ENCODE results near the gene CCDC154.
"Not testable (repeated sequence)": the region's sequence is repeated elsewhere in the genome, so short reads cannot be mapped to it uniquely, and the experiment has no call there.

CCDC154 gene

DNA sequence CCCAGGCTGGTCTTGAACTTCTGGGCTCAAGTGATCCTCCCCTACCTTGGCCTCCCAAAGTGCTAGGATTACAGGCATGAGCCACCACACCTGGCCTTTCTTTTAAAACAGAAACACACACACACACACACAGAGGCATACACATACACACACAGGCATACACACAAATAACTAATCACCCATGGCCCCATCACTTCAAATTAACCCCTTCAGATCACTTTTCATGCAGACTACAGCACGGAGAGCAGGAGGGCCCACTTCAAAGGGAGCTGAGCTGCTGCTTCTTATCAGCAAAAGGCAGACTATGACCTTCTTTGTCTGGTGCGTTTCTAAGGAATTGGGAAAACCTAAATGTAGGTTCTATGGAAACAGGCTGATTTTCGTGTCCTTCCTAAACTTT lies 28.6 kb upstream of the CCDC154 start:
- no peak for DNase-seq (ENCODE audit: low spot score)

DNA sequence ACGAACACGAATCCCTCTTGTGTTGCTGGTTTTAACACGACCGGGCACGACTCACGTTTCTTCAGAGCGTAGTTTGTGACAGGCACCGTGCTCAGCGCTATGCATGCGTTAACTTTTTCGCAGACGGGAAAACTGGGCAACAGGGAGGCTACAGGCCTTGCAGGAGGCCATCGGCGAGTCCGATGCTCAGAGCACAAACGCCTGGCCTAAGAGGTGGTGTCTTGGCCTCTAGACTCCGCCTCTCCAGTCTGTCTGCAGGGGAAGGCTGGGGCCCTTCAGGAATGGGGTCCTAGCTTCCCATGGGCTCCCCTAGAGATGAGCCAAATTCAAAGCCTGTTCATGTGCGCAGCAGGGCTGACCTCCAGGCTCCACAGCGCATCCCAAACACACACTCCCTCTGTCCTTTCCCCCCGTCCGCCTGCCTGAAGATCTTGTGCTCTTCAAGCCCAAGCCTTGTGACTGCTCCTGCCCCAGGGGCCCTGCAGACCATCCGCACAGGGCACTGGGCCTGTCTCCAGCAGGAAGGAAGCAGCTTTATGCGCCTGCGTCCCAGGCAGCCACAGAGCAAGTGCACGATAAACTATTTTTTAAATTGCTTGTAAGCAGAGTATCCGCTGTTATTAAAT lies 27.3 kb upstream of the CCDC154 start:
- no peak for DNase-seq (ENCODE audit: low spot score)

DNA sequence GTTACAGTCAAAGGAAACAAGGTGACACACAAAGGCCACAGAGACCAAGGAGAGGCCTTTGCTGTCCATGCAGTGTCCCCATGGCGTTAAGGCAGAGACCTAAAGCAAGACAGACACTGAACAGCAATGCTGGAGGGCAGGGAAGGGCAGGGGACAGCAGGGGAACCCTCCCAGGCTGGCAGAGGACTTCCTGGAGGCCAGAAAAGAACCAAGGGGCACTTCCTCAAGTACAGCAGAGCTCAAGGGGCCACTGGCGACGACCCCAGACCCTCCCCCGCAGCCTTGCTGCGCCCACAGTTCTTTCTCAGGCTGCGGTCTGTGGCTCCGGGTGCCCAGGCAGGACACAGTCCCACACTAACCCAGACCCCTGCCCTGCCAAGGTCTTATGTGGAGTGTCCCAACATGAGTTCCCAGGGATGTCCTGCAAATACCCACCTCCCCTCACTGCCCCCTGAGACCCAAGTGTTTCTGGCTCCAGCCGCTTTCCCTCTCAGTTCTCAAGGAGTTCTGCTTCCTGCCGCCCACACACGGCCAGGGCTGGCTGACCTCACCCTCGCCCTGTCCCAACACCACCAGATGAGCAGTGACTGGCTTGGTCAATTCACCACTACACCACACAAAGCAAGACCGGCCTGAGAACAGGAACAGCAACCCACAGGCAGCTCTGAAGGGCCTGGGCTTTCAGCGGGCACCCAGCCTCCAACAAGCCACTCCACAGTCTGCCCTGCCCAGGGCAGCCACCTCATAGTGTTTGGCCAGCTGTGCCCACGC lies 26.3 kb upstream of the CCDC154 start:
- no peak for DNase-seq (ENCODE audit: low spot score)

DNA sequence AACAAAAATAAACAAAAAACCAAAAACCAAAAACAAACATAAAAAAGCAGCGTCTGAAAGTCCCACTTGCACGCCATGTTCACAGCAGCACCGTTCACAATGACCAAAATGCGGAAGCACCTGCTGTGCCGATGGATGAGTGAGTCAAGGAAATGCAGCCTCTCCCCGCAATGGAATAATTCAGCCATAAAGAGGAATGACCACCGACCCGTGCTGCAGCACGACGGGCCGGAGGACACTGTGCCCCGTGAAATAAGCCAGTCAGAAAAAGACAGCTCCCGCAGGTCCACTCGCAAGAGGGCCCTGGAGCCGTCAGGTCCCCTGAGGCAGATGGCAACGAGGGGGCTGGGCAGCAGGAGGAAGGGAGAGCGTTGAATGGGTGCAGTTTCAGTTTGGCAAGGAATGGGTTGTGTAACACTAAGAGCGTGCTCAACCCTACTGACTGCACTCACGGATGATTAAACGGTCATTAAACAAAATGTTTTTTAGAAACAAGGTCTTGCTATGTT lies 25.4 kb upstream of the CCDC154 start:
- DNase-seq (ENCODE audit: low spot score) = no peak

DNA sequence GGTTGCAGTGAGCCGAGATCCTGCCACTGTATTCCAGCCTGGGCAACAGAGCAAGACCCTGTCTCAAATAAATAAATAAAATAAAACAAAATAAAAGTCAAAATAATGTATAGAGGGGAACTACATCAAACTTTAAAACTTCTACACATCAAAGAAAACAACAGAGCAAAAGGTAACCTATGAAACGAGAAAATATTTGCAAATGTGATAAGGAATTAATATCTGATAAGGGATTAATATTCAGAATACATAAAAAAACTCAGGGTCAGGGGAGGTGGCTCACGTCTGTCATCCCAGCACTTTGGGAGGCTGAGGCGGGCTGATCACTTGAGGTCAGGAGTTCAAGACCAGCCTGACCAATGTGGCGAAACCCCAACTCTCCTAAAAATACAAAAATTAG lies 24.8 kb upstream of the CCDC154 start:
- DNase-seq (ENCODE audit: low spot score) = not testable (repeated sequence)

DNA sequence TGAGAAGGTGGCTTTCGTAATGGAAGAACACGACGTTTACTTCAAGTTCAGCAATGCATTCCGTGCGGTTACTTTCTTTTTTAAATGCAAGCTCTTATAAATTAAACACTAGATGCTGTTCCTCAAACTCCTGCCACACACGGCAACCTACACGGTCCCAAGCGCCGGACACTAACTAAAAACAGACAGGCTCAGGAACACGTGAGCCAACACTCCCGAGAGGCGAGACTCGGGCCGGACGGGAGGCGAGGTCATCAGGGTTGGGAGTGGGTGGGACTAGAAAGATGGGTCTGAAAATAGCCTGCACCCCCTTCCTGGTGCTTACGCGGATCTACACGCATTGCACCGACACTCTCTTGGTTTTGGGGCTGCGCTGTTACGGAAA lies 24.1 kb upstream of the CCDC154 start:
- no peak for DNase-seq (ENCODE audit: low spot score)

DNA sequence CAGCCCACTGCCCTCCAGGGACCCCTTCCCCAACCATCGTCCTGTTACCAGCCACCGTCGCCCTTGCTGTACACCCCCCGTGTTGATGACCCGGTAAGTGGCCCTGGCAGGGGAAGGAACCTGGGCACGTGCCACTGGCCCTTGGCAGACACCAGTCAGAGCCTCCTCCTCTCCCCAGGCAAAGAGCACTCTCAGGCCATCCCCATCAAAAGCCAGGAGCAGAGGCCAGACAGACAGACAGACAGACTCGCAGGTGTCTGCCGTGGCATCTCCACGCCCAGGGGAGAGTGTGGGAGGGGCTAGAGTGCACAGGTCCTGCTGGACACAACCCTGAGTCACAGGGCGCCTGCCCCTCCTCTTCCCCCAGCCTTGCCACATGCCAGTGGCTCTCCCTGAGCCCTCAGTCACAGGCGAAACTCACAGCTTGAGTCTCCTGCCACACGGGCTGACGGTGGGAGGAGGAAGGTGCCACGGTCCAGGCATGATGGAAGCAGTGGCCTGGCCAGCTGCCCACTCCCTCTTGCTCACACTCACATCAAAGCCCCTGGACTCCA lies 22.7 kb upstream of the CCDC154 start:
- DNase-seq (ENCODE audit: low spot score) = peak; percentile 39

DNA sequence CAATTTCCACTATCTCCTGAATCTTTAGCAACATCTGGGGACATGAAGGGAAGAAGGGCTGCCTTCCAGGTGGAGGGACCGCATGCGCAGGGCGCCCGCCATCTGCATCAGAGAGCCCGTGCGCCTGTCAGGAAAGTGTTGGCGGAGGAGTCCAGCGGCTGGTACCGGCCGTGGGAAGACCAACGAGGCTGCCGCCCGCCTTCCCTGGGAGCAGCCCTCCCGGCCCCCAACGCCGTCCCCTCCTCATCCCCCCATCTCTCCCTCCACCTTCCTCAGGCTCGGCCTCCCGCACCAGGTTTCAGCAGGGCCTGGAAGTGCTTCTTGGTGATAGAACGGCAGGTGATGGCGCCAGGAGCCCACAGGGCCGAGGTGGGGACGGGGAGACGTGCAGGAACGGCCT lies 21.7 kb upstream of the CCDC154 start:
- no peak for DNase-seq (ENCODE audit: low spot score)

DNA sequence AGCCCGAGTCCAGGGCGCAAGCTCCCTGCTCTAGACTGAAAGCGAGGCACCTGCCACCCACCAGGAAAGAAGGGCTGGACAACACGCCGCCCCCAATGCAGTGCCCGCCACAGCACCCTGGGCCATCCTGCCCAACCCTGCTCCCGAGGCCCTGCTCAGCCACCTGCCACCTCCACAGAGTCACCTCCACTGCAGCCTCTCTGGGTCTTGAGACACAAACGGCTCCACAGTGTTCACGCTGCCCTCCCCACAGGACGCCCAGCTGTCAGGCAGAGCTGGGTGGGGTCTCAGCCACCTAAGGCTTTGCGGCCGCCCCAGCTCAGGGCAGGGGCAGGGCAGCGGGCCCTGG lies 21.2 kb upstream of the CCDC154 start:
- no peak for DNase-seq (ENCODE audit: low spot score)

DNA sequence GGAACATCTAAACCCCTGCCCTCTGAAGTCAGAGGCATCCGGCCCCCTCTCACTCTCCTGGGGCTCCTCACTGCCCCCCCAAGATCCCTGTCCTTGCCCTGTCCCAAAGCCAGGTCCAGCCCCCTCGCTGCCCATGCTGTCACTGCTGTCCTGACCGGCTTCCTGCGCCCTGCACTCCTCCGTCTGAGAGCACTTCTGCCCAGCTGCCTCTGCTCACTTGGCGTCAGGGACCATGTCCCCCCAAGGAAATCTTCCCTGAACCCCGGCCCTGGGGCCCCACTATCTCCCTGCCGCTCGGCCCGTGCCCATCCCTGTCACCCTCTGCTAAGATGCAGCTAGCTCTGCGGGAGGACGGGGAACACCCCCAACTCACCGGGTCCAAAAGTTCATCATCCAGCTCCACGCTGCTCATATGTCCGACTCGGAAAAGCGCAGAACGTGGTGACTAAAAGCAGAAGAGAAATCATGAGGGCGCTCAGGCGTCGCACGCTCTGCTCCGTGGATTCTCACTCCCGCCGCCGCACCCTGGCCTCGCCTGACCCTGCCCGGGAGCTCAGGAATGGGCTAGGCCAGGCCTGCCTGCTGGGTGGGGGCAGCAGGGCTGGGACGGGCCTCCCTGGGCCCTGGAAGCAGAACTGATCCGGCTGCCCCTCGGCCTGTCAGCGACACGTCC lies 20.7 kb upstream of the CCDC154 start:
- DNase-seq (ENCODE audit: low spot score) = no peak

DNA sequence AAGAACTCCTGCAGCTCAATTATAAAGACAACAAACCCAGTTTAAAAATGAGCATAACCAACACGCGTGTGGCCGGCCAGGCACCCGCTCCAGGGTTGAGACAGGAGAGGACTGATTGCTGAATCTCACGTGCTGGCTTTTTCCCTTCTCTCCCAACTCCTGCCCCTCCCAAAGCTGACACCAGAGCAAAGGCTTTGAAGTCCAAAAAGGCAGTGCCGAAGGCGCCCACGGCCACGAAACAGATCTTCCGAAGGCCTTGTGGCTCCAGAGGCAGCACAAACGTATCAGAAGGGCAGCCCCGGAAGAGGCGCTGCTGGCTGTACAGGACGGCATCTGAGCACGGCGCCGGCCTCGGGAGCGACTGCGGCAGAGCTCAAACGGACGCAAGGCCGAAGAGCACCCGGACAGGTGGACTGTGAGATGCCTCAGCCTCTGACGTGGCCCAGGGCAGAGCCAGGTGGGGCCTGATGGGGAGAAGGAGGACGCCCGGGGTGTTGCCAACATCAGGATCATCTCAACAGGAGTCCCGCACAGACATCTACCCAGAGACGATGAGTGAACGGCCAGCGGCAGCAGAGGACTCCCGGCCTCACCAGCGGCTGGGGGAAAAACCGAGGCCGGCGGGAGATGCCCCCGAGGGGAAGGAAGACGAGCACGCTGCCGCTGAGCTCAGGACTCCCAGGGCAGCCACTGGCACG lies 20.0 kb upstream of the CCDC154 start:
- DNase-seq (ENCODE audit: low spot score) = no peak

DNA sequence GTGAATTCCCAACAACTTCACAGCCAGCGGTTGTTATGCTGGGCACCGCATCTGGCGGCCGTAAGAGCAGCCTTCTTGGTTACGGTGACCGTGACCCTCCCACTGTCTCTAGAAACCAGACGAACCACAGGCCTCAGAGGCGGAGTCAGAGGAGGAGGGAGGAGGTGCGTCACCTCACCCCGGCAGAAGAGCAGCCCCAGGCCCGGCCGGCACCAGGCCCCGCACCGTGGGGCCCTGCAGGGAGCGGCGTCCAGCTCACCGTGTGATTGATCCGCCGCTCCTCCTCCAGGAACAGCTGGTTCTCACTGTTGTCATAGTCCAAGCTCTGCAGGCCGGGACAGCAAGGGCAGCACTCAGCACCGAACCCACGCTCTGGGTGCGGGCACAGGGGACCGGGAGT lies 16.8 kb upstream of the CCDC154 start:
- DNase-seq (ENCODE audit: low spot score) = no peak

DNA sequence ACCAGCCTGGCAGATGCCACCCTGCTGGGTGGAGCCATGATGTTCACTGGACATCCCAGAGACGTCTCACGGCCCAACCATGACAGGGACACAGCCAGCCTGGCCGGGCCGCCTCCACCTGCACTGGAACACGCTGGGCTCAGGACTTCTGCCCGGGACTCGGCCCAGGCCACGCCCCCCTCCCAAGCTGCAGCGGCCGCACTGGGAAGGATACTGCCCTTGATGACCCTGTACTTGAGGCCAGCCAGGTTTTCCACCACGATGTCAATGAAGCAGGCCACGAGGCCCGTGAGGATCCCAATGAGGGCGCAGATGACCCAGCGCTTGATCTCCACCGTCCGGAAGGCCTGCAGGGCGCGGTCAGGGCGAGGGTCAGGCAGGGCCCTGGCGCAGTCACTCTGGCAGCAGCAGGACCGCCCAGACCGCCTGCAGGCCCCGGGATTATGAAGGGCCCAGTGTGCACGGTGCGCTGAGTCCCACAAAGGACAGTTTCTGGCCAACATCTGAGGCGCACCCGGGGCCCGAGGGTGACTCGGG lies 16.3 kb upstream of the CCDC154 start:
- no peak for DNase-seq (ENCODE audit: low spot score)

DNA sequence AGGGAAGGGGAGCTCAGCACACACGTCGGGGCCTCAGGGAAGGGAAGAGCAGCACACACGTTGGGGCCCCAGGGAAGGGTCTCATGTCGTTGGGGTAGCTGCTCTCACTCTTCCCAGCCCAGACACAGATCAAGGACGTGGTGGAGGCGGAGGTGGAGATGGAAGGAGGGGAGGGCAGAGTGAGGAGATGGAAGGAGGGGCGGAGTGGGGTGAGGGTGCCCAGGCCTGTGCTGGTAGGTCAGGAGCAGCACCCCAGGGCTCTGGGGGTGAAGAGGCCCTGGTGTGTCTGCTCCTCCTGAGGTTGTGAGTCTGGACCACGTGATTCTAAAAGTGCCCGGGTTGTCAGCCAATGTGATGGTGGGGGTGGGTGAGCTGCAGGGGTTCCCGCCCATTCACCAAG lies 15.6 kb upstream of the CCDC154 start:
- DNase-seq (ENCODE audit: low spot score) = no peak

DNA sequence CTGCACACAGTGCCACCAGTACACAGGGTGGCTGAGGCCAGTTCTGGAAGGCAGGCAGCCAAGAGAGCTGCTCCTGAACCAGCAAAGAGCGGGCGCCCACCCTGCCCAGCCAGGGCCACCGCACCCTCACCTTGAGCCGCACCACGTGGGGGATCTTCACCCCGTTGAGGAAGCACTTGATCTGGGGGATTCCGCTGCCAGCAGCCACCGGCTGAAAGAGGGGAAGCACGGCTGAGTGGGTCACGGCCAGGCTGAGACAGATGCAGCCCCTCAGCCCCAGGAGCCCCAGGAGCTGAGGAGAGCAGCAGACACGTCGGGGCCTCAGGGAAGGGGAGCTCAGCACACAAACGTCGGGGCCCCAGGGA lies 14.6 kb upstream of the CCDC154 start:
- DNase-seq (ENCODE audit: low spot score) = no peak

DNA sequence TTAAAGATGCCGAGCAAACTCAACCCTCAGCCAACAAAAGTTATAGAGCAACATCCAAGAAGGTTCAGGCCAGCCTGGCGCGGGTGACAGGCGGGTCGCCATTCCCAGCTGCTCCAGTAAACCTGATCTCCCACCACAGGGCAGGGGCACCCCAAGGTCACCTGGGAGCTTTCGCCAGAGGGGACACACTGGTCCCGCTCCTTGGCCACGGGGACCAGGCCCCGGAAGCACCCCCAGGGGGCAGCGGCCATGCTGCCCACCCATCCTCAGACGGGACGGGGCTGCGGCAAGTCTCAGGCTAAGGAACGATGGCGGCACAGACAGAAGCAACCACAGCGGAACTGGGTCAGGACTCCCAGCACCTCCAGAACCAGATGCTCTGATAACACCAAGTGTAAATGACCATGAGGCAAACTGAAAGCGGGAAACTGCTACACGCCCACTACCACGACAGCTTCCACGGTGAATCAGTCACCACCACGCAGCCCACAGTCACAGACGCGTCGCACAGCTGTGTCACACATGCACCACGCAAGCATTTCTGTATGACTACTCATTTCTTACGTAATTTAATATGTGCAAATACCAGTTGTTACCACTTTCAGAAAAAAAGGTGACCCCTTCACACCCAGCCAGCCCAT lies 14.1 kb upstream of the CCDC154 start:
- no peak for DNase-seq (ENCODE audit: low spot score)

DNA sequence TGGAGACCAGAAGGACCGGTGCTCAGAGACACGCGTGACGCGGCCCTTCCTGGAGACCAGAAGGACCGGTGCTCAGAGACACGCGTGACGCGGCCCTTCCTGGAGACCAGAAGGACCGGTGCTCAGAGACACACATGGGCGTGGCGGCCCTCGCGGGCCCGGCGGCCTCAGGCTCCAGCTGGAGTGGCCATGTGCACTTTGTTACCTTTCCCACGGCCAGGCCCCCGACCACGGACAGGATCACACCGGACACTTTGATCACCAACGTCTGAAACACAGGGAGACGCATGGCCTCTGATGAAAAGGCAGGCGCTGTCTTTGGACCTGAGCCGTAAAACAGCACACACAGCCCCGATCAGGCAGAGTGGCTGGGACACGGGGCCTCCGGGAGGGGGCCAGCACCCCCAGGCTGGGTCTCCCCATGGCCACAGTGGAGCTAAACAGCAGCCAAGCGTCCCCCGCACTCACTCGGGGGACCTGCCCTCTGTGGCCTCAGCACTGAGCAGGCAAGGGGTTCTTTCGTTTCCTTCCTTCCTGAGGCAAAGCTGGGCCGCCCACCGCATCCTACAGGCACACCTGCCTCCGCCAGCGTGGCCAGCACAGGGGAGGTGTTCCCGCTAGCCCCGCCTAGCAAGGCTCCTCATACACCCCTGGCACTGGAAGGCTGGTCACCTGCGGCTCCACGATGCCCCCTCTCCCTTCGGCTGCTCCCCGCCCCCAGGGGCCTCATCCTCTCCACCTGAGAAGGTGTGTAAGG lies 13.3 kb upstream of the CCDC154 start:
- no peak for DNase-seq (ENCODE audit: low spot score)

DNA sequence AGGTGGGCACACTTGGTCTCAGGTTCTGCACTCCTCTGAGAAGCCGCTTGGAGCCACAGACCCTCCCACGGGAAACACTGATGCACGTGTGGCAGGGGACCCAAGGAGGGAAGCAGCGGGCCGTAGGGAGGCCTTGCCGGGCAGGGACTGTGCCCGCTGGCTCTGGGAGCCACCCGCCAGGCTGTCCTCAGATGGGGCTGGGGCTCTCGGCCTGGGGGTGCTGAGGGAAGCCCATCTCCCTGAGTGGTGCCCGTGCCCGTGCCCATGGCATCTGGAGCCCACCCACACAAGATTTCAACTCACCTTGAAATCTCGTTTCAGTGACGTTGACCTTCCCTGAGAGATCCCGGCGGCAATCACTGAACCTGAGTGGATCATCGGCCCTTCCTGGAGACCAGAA lies 12.6 kb upstream of the CCDC154 start:
- no peak for DNase-seq (ENCODE audit: low spot score)

DNA sequence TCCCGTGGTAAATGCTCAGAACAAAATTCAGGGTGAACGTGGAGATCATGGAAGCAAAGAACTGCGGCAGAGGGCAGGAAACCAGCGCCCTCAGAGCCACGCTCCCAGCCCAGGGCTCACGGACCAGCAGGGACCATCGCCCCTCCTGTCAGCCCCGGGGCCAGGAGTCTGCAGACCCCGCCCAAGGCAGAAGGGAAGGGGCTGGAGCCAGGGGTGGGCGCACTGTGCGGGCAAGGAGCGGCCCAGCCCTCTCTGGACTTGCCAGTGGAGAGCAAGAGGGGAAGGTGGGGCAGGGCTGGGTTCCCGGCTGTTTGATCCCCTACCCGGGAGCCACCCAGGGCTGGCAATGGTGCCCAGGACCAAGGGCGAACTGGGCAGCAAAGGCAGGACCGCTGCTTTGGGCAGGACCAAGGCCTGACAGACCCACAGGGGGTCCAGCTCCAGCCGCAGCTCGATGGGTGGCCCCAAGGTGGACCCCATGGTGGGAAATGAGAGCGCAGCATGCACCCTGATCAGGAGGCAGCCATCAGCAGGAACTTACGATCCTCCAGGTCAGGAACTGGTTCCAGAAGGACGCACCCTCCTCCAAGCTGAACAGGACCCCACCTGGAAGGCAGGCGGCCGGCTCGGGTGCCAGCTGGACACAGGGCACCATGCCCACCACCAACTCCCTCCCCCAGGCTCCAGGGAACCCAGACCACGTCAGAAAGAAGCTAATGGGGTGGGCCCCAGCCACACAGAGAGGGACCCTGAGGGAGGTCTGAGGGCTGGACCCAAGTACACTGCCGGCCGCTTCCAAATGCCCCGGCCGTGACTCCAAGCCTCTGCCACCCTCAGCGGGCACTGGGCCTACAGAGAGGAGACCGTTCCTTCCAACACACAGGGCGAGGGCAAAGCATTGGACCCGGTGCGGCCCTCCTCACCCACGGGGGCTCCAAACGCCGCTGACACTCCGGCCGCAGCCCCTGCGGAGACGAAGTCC lies 11.1 kb upstream of the CCDC154 start:
- DNase-seq (ENCODE audit: low spot score) = no peak

DNA sequence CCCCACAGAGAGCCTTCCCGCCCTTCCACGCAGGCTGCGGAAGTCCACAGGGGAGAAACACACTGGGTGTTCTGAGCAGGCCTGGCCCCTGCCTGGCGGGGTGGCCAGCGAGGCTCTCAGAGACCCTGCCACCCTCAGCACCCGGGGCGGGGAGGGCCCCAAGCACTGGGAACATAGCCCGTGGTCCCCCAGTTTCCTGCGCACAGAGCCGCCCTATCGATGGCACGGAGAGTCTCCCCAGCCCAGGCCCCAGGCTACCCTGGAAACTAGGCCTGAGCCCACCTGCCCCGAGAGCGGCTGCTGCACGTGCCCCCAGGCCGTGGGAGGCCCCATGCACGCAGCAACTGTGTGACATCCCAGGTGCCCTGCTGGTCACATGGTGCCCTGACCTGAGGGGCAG lies 10.2 kb upstream of the CCDC154 start:
- DNase-seq (ENCODE audit: low spot score) = no peak
